ENCODE data around the gene CREB5.

CREB5 gene

DNA sequence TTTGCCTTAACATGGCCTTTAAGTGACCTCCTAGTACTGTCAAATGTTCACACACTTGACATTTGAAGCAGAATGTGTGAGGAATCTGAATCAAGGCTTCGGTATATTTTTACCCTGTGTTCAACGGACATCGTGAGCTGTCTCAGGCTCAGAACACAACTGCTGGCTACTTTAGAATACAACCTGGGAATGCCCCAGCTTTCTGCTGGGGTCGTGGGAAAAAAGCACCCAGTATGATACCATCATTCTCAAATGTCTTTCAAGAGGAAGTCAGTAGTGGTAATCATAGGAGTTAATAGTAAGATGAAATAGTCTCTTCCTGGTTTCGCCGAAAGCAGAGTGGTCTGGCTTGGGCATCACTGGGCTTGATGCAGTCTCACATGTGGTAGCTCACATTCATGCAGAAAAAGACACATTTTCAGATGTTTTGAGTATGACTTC is 67.2 kb downstream of the CREB5 start:
- H3F3A ChIP-seq (ENCODE audit: low read depth), result no peaks in the 10 kb centered on the region
- H3K79me2 ChIP-seq (ENCODE audit: insufficient read depth, low read length), result no peaks in the 10 kb centered on the region
- TF ChIP-seq EZH2phosphoT487 (IDR thresholded peaks at IDR 0.05; ENCODE audit: borderline replicate concordance) (no peak), CTCF (conservative IDR thresholded peaks at IDR 0.05; ENCODE audit: low read length) (no peak)
- H3K9me2 ChIP-seq (replicated peaks; ENCODE audit: low read depth, low read length), result no peaks in the 10 kb centered on the region
- no peak overlapping the region for H3K4me3 ChIP-seq (ENCODE audit: low read length, poor library complexity, severe bottlenecking)
- no peaks in the 10 kb centered on the region for H3K9me3 ChIP-seq (ENCODE audit: insufficient read depth, low read depth, low read length)
- H3K36me3 ChIP-seq (ENCODE audit: insufficient read depth, low read length), result no peaks in the 10 kb centered on the region
- H4K20me1 ChIP-seq (ENCODE audit: insufficient read depth, low read length, poor library complexity, severe bottlenecking), result no peaks in the 10 kb centered on the region
- H3K4me1 ChIP-seq (ENCODE audit: insufficient read depth, low read length, poor library complexity, severe bottlenecking), result peaks cover 48% of the 10 kb centered on the region
- no peak overlapping the region for H3K4me2 ChIP-seq (ENCODE audit: low read depth, low read length, poor library complexity, severe bottlenecking)
- H3K27me3 ChIP-seq (ENCODE audit: insufficient read depth, low read length, poor library complexity, severe bottlenecking), result no peaks in the 10 kb centered on the region
- no peak overlapping the region for H3K9ac ChIP-seq (ENCODE audit: low read depth, low read length, poor library complexity, severe bottlenecking)
- H2AFZ ChIP-seq (ENCODE audit: low read length), result no peak overlapping the region

DNA sequence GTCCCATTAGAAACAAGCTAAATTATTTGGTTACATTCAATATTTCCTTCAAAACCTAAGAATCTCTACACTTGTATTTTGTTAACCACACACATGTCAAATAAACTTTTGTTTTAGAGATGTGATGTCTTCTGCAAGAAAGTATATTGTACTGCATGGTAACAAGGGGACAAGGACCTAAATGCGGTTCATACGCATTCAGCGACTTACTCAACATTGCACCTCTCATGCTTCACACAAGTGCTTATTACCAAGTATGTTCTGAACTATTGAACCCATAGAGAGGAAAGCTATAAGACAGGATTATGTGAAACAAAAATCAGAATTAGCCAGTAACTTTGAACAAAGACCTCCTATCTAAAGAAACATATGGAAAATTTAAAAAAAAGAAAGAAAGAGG is 68.3 kb downstream of the CREB5 start:
- Histone ChIP-seq H3K9me2 (replicated peaks; ENCODE audit: low read depth, low read length) (no peaks in the 10 kb centered on the region), H3K4me1 (ENCODE audit: insufficient read depth, low read length, poor library complexity, severe bottlenecking) (peaks cover 49% of the 10 kb centered on the region), H3K9me3 (ENCODE audit: insufficient read depth, low read depth, low read length) (no peaks in the 10 kb centered on the region), H3K4me2 (ENCODE audit: low read depth, low read length, poor library complexity, severe bottlenecking) (peak overlapping the region; percentile 64), H3F3A (ENCODE audit: low read depth) (no peaks in the 10 kb centered on the region), H2AFZ (ENCODE audit: low read length) (no peak overlapping the region), H3K9ac (ENCODE audit: low read depth, low read length, poor library complexity, severe bottlenecking) (peak overlapping the region; percentile 8), H3K4me3 (ENCODE audit: low read length, poor library complexity, severe bottlenecking) (peak overlapping the region; percentile 58), H4K20me1 (ENCODE audit: insufficient read depth, low read length, poor library complexity, severe bottlenecking) (no peaks in the 10 kb centered on the region), H3K27me3 (ENCODE audit: insufficient read depth, low read length, poor library complexity, severe bottlenecking) (no peaks in the 10 kb centered on the region), H3K79me2 (ENCODE audit: insufficient read depth, low read length) (no peaks in the 10 kb centered on the region), H3K36me3 (ENCODE audit: insufficient read depth, low read length) (no peaks in the 10 kb centered on the region)
- TF ChIP-seq CTCF (conservative IDR thresholded peaks at IDR 0.05; ENCODE audit: low read length), result no peak
- no peak for TF ChIP-seq EZH2phosphoT487 (IDR thresholded peaks at IDR 0.05; ENCODE audit: borderline replicate concordance)

DNA sequence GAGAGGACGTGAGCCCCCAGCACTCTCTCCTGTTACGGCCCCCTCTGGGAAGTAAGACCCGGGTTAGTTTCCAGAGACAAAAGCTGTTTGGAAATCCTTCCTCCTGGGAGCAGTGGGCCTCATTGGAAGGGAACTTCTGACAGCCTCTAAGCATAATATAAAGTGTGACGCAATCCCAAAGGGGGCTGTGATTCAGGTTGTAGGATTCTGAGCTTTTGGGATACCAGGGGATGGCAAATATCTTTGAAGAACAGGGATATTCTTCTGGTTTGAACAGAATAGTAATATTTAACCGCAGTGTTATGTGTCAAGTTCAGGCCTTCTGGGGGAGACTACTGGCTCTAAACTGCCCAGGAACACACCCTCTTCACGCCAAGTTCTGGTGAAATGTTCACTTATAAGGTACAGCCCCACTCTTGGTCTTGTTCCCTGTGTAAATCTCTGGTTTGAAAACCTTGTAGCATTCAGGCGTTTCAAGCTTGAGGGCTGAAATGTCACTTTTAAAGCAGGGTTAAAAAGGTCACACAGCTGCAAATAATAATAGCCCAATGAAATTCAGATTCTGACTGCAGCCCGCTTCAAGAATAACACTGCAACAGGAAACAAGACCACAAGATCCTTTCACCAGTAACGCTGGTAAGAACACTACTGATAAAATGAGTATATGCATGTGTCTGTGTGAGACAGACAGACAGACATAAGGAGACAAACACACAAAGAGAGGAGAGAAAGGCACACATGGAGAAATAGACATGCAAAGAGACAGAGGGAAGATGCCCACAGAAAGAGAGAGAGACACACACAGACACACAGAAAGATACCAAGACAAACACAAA is 69.0 kb downstream of the CREB5 start:
- Histone ChIP-seq H3K4me2 (ENCODE audit: low read depth, low read length, poor library complexity, severe bottlenecking) (peak overlapping the region; percentile 64), H3K4me3 (ENCODE audit: low read length, poor library complexity, severe bottlenecking) (peak overlapping the region; percentile 58), H3K27me3 (ENCODE audit: insufficient read depth, low read length, poor library complexity, severe bottlenecking) (no peaks in the 10 kb centered on the region), H4K20me1 (ENCODE audit: insufficient read depth, low read length, poor library complexity, severe bottlenecking) (no peaks in the 10 kb centered on the region), H3K36me3 (ENCODE audit: insufficient read depth, low read length) (no peaks in the 10 kb centered on the region), H2AFZ (ENCODE audit: low read length) (0 out of 2 replicates have a peak overlapping the region, but pooled peaks have one; percentile 2), H3K79me2 (ENCODE audit: insufficient read depth, low read length) (no peaks in the 10 kb centered on the region), H3K4me1 (ENCODE audit: insufficient read depth, low read length, poor library complexity, severe bottlenecking) (peaks cover 52% of the 10 kb centered on the region), H3K9ac (ENCODE audit: low read depth, low read length, poor library complexity, severe bottlenecking) (peak overlapping the region; percentile 28), H3K9me2 (replicated peaks; ENCODE audit: low read depth, low read length) (no peaks in the 10 kb centered on the region), H3K9me3 (ENCODE audit: insufficient read depth, low read depth, low read length) (no peaks in the 10 kb centered on the region), H3F3A (ENCODE audit: low read depth) (no peaks in the 10 kb centered on the region)
- TF ChIP-seq EZH2phosphoT487 (IDR thresholded peaks at IDR 0.05; ENCODE audit: borderline replicate concordance) (peak; percentile 25; the same call in 1 of the 2 replicates), CTCF (conservative IDR thresholded peaks at IDR 0.05; ENCODE audit: low read length) (no peak)

Measured in Loucy (cell line).